GM18861 (cell line): Measurements from ENCODE around the gene THADA.
"Not testable (repeated sequence)": the region's sequence is repeated elsewhere in the genome, so short reads cannot be mapped to it uniquely, and the experiment has no call there.

Source experiments
- ATAC-seq: cut with Tn5 transposase; IDR thresholded peaks from one replicate; pipeline ENCODE4 v1.9.1; 2021; ENCODE audit not compliant: unreplicated experiment

Gene THADA

GRCh38 chr2:43307973-43308372 is 287.9 kb downstream of the THADA start:
- no peak for ATAC-seq

DNA sequence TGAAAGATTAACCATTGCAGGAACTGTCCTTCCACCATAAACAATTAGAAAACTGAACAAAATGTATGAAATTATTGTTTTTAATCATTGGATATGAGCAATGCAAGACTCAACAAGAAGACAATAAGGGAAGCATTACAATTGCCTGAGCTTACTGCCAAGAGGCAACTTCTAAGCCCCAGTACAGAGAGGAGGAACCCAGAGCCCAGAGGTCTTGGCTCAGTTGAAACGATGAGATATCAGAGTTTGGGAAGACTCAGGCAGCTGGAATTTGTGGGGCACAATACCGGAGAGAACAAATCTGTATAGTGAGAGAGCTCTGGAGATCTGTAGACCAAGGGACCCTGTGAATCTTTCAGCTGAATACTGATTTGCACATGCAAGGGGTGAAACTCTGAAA is 288.8 kb downstream of the THADA start:
- no peak for ATAC-seq

DNA sequence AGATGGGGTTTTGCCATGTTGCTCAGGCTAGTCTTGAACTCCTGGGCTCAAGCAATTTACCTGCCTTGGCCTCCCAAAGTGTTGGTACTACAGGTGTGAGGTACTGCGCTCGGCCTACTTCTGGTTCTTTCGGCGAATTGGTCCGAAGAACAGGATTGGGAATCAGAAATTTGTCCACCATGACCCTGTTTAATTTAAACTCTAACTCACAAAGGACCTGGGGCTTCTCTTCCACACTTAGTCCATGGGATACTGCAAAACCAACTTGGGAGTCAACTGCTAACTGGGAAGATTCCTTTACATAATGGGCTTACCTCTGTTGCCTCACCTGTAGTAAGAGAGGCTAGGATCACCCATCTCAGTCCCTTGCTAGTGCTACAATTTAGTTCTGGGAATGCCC is 289.6 kb downstream of the THADA start:
- ATAC-seq = no peak

GRCh38 chr2:43305517-43305916 is 290.3 kb downstream of the THADA start:
- no peak for ATAC-seq

DNA sequence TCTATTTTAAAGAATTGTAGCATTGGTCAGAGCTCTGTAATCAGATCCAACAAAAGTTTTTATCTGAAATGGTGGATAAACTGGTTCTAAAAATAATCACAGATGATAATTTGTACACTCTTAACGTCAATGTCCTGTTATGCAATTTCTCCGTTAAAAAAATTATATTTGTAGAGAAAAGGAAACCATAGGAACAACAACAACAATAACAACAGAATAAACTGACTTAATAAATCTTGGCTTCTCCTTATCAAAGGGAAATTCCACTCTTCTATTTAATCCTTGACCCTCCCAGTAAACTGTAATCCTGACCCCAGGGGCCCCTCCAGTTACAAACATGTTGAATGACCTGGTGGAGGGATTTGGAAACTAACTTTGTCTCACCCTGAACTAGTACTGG is 290.8 kb downstream of the THADA start:
- no peak for ATAC-seq

DNA sequence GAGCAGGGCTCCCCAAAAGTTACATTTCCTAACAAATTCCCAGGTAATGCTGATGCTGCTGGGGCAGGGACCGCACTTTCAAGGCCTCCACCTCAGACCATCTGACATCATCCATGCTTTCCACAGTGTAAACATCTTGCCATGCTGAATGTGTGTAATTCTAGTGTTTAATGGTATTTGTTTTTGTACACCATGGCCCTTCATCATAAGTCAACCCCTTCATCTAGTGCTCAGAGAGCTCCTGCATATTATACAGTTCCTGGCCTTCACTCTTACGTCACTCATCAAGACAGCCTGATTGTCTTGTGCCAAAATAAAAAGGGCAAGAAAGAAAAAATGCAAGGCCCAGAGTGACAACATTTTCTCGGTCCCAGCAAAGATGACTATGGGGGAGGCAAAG is 291.9 kb downstream of the THADA start:
- no peak for ATAC-seq

- no peak for ATAC-seq
These were observed 292.8 kb downstream of the THADA start for GRCh38 chr2:43302961-43303494.

- ATAC-seq = no peak
These were observed 293.5 kb downstream of the THADA start for GRCh38 chr2:43302182-43302960.

DNA sequence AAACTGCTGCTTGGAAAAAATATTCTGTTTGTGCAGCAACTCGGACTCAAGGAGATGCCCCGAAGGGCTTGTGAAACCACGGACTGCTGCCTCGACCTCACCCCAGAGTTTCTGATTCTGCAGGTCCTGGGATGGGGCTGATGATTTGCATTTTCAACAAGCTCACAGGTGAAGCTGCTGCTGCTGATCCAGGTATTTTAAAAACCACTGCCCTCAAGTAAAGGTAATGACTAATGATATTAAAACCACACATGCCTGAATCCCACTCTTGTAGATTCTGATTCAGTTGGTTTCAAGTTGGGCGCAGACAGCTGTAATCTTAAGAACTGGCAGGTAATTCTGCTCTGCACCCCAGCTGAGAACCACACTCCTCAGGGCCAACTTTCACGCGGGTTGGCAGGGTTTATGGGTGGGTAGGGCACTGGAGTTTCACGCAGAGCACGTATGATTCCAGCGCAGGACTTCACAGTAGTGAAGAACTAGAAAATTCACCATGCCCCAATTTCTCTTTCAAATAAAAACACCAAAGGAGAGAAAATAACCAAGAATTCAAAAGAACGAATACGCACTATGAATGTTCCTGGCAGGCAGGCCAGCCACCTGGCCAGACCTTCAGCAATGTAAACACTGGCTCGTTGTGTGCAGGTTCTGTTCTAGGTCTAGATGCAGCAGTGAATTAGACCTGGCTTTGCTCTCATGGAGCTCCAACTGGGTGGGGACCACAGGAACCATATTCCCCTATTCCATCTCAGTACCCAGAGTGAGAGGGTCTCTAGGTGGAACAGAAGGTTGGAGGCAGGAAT is 294.9 kb downstream of the THADA start:
- ATAC-seq = no peak

DNA sequence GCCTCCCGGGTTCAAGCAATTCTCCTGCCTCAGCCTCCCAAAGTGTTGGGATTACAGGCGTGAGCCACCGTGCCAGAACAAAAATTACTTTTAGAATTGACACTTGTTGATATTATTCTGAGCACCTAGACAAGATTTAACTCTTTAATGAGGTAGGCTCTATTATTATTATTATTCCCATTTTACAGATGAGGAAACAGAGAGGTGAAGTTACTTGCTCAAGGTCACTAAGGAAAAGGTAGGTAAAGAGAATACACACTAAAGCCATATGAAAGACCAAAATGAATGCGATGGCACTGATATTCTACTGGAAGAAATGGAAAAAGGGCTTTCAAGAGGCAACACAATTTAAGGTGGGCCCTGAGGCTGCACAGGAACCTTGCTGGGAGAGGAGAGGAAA is 295.6 kb downstream of the THADA start:
- no peak for ATAC-seq

DNA sequence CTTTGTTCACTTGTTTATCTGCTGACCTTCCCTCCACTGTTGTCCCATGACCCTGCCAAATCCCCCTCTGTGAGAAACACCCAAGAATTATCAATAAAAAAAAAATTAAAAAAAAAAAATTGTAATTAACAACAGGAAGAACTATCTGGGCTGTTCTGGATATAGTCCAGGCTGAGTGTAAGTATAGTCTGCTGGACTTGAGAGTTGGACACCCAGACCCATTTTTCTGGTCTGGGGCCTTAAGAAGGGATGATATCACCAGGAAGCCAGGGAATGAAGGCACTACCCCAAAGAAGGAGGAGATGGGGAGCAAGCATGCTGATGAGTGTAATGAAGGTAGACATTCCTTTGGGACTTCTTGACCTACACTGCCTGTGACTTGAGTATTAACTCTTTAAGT is 297.3 kb downstream of the THADA start:
- no peak for ATAC-seq

- not testable (repeated sequence) for ATAC-seq
These were observed 298.1 kb downstream of the THADA start for GRCh38 chr2:43297740-43298139.

DNA sequence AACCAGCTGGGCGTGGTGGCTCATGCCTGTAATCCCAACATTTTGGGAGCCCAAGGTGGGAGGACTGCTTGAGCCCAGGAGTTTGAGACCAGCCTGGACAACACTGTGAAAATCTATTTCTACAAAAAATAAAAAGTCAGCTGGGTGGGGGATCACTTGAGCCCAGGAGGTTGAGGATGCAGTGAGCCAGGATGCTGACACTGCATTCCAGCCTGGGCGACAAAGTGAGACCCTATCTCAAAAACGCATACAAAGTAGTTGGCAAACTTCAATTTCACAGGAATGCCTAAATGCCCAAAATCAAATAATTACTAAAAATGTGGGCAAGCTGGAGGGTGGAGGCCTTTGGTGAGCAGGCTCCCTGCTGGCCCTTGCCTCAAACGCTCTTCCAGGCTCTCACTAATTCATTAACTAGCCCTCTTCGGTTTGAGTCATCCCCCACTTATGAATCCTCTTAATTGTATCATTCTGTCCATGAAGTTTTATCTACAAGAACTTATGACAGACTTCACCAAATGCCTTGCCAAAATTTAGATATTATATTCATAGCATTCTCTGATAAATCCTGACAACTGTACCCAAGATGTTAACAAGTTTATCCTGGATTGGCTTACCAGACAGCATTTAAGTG is 300.8 kb downstream of the THADA start:
- no peak for ATAC-seq

GRCh38 chr2:43293744-43294695 is 301.8 kb downstream of the THADA start:
- peak; percentile 96 for ATAC-seq

DNA sequence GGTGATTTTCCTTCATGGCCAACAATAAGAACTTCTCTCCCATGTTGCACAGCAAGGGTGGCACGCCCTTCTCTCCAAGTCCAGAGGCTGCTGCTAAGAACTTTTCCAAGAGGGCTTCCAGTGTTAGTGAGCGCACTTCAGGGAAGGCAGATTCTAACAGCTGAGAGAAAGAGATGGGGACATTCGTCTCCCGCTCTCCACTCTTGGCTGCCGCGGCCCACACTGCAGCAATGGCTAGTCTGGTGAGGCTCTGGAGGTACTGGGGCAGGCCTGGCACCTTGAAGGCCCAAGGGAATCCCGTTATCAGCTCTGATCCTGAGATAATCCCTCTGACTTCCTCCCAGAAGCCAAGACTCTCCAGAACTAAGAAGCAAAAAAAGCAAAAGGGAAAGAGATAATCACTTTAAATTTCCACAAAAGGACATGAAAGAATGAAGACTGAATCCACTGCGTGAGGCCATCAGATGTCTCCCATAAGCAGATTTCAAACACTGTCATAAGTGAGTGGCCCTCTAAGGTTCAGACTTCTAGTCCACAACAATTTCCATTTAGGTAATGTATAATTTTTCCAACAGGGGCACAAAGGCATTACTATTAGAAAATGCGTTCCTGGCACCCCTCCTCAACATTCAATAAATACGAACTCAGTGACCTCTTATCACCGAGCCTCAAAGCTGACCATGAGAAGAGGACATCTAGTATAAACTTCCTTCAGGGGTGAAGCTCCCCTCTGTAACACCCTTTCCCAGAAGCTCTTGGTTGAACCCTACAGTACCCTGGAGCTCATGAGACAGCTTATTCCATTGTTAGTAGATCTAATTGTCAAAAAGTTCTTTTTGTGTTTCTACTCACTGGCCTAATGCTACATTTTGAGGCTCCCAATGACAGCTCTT is 302.7 kb downstream of the THADA start:
- no peak for ATAC-seq

GRCh38 chr2:43292297-43292696 is 303.5 kb downstream of the THADA start:
- ATAC-seq = no peak

DNA sequence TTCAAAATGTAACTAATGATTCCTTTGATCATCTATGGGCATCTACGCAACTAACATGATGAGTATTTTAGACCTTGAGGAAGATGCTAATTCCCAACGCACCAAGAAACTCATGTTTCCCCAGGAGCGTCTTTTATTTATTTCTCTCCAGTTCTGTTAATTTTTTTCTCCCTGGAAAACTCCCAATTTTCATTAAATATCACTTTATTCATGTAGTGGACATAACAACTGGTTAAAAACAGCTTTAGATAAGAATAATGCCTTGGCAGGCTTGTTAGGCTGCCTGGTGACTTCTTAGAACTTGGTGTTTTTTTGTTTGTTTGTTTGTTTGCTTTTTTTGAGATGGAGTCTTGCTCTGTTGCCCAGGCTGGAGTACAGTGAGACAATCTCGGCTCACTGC is 306.5 kb downstream of the THADA start:
- no peak for ATAC-seq

DNA sequence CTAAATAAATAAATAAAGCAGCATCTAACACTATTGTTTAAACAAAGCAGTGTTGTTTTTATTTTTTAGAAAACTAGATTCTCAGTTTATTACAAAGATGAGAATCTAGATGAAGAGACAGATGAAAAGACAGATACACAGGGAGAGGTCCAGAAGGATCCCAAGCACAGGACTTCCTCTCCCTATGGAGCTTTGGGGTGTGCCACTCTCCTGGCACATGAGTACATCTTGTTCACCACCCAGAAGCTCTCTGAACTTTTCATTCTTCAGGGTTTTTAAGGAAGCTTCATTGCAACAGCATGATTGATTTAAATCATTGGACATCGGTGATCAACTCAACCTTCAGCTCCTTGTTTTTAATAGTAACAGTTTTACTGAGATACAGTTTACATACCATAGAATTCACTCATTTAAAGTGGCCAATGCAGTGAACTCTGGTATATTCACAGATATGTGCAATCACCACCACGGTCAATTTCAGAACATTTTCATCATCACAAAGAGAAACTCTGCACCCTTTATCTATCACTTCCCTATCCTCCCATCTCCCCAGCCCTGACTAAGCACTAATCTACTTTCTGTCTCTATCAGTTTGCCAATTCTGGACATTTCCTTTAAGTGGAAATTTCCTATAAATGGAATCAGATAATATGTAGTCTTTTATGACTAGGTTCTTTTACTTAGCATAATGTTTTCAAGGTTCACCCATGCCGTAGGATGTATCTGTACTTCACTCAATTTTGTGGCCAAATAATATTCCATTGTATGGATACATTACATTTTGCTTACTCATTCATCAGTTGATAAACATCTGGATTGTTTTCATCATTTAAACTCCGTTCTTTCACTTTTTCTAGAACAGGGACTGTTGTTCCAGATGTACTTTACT is 307.2 kb downstream of the THADA start:
- ATAC-seq = no peak

GRCh38 chr2:43285987-43286386 is 309.9 kb downstream of the THADA start:
- ATAC-seq = no peak
